22Rv1 (cell line): Measurements from ENCODE around the gene MCCD1.

ENCODE experiments used
- H3K27ac ChIP-seq: fragments of 450-650 bp; 2 replicates; pipeline ENCODE4 v1.5.1; 2017
- CTCF ChIP-seq: fragments of 450-650 bp; IDR thresholded peaks from 2 replicates; pipeline ENCODE4 v1.5.1; 2017; ENCODE audit warnings: mild to moderate bottlenecking
- ZFX ChIP-seq: fragments of 450-650 bp; IDR thresholded peaks from 2 replicates; pipeline ENCODE4 v1.6.1; 2017; ENCODE audit warnings: antibody characterized with exemption, borderline replicate concordance

Gene MCCD1

GRCh38 chr6:31569861-31570536, 41.2 kb downstream of the MCCD1 start:
- TF ChIP-seq ZFX: no peak
- TF ChIP-seq CTCF: no peak
- no peak overlapping the region for H3K27ac ChIP-seq

GRCh38 chr6:31572041-31572911, 43.5 kb downstream of the MCCD1 start, which contains the start of gene LTA:
LTA (plus strand) TSS chr6:31572289; CDS start chr6:31572743, 454 bp downstream.
- H3K27ac ChIP-seq: no peak within 1 kb of the TSS
- TF ChIP-seq CTCF (no peak), ZFX (no peak)

GRCh38 chr6:31573239-31574105, 44.7 kb downstream of the MCCD1 start:
- H3K27ac ChIP-seq: no peak overlapping the region

GRCh38 chr6:31574106-31575061, 45.6 kb downstream of the MCCD1 start:
- no peak overlapping the region for H3K27ac ChIP-seq
- TF ChIP-seq CTCF (no peak), ZFX (no peak)

More at GRCh38 chr6:31573239-31574105, 44.7 kb downstream of the MCCD1 start:
- TF ChIP-seq CTCF (no peak), ZFX (no peak)

GRCh38 chr6:31575335-31575901, 46.7 kb downstream of the MCCD1 start, which contains the start of gene TNF:
TNF (plus strand) TSS chr6:31575565; CDS start chr6:31575742, 177 bp downstream.
- TF ChIP-seq ZFX (no peak), CTCF (no peak)
- no peak within 1 kb of the TSS for H3K27ac ChIP-seq
